ENCODE data around the gene OR4X2. TPM values are rescaled to one million over a fixed set of nuclear protein-coding genes. Genes with fewer than 3 reads are reported as not detected.
"Not testable (repeated sequence)": the region's sequence is repeated elsewhere in the genome, so short reads cannot be mapped to it uniquely, and the experiment has no call there.

OR4X2 gene
- polyA plus RNA-seq, 1 of the 3 experiments (the other 2 are of a cell fraction): not detected

- no peak for TF ChIP-seq REST (IDR thresholded peaks at IDR 0.05; ENCODE audit: low read depth, low read length)
Measured at GRCh38 chr11:48216510-48216909, 28.4 kb upstream of the OR4X2 start, which contains the start of gene OR4B1 (continued).

- H3K36me3 ChIP-seq (replicated peaks in 1 of 2; ENCODE audit: control insufficient read depth in 1 of 2, insufficient read depth in 2 of 2, low read length in 1 of 2): no peaks in the 10 kb centered on the region
- no peak overlapping the region for H3K9ac ChIP-seq
- H4K20me1 ChIP-seq (ENCODE audit: insufficient read depth): no peaks in the 10 kb centered on the region
- H2AFZ ChIP-seq (ENCODE audit: low read depth): no peak overlapping the region
- no peaks in the 10 kb centered on the region; the same call in 1 of the 2 replicates for H3K27me3 ChIP-seq (ENCODE audit: insufficient read depth)
- no peak for DNase-seq
- ChIA-PET POLR2A (no interaction called here), CTCF (no interaction called here)
- no peaks in the 10 kb centered on the region for H3K9me3 ChIP-seq
- H3K4me1 ChIP-seq (ENCODE audit: control insufficient read depth in 1 of 2, insufficient read depth in 2 of 2, low read depth in 1 of 2, low read length in 1 of 2): no peaks in the 10 kb centered on the region
- WGBS (ENCODE audit: low lambda C conversion rate): 9% methylated on average over 13 of the region's 18 CpGs
- H3K79me2 ChIP-seq (ENCODE audit: insufficient read depth): no peaks in the 10 kb centered on the region
- no peaks in the 10 kb centered on the region for H3K9me2 ChIP-seq
- H3K4me2 ChIP-seq: no peak overlapping the region
- H3K4me3 ChIP-seq (ENCODE audit: low read depth in 2 of 2, low read length in 1 of 2): no peak overlapping the region
- TF ChIP-seq, protein P1, sequence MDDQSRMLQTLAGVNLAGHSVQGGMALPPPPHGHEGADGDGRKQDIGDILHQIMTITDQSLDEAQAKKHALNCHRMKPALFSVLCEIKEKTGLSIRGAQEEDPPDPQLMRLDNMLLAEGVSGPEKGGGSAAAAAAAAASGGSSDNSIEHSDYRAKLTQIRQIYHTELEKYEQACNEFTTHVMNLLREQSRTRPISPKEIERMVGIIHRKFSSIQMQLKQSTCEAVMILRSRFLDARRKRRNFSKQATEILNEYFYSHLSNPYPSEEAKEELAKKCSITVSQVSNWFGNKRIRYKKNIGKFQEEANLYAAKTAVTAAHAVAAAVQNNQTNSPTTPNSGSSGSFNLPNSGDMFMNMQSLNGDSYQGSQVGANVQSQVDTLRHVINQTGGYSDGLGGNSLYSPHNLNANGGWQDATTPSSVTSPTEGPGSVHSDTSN (IDR thresholded peaks at IDR 0.05): no peak
- no peak for TF ChIP-seq SIN3A (IDR thresholded peaks at IDR 0.05; ENCODE audit: borderline replicate concordance, low read depth, low read length)
- no peak for TF ChIP-seq FOXJ3 (CRISPR knock-in tag; IDR thresholded peaks at IDR 0.05)
- no peak for TF ChIP-seq EZH2phosphoT487 (IDR thresholded peaks at IDR 0.05; ENCODE audit: borderline replicate concordance, low read depth)
- no peak for TF ChIP-seq RFX5 (IDR thresholded peaks at IDR 0.05; ENCODE audit: low read length)
- no peak for TF ChIP-seq REST (IDR thresholded peaks at IDR 0.05; ENCODE audit: low read depth, low read length)
- TF ChIP-seq FOSL2 (IDR thresholded peaks at IDR 0.05; ENCODE audit: borderline replicate concordance, low read depth): no peak
- no peak for TF ChIP-seq FOXM1 (IDR thresholded peaks at IDR 0.05; ENCODE audit: low read depth)
- no peak for TF ChIP-seq POLR2AphosphoS5 (IDR thresholded peaks at IDR 0.05; ENCODE audit: low read depth, low read length)
- no peak overlapping the region for H3K27ac ChIP-seq (ENCODE audit: low read depth in 2 of 2, low read length in 1 of 2)
- H3F3A ChIP-seq (replicated peaks; ENCODE audit: insufficient read depth): no peaks in the 10 kb centered on the region
Measured at GRCh38 chr11:48228761-48229160, 16.1 kb upstream of the OR4X2 start.

- H3K4me1 ChIP-seq (ENCODE audit: control insufficient read depth in 1 of 2, insufficient read depth in 2 of 2, low read depth in 1 of 2, low read length in 1 of 2); H3K27me3 ChIP-seq (ENCODE audit: insufficient read depth); H3K9ac ChIP-seq; H3K27ac ChIP-seq (ENCODE audit: low read depth in 2 of 2, low read length in 1 of 2); H3F3A ChIP-seq (replicated peaks; ENCODE audit: insufficient read depth); DNase-seq; H3K4me3 ChIP-seq (ENCODE audit: low read depth in 2 of 2, low read length in 1 of 2); CTCF ChIA-PET; H3K9me2 ChIP-seq; H3K79me2 ChIP-seq (ENCODE audit: insufficient read depth); POLR2A ChIA-PET; H3K36me3 ChIP-seq (replicated peaks in 1 of 2; ENCODE audit: control insufficient read depth in 1 of 2, insufficient read depth in 2 of 2, low read length in 1 of 2); H2AFZ ChIP-seq (ENCODE audit: low read depth); H3K4me2 ChIP-seq; H4K20me1 ChIP-seq (ENCODE audit: insufficient read depth); H3K9me3 ChIP-seq: not testable (repeated sequence)
- 3% methylated on average over 11 of the region's 11 CpGs for WGBS (ENCODE audit: low lambda C conversion rate)
Measured at GRCh38 chr11:48230057-48230456, 14.8 kb upstream of the OR4X2 start.

All from SK-N-SH (cell line).